ENCODE data around the gene TXNDC16.

DNA sequence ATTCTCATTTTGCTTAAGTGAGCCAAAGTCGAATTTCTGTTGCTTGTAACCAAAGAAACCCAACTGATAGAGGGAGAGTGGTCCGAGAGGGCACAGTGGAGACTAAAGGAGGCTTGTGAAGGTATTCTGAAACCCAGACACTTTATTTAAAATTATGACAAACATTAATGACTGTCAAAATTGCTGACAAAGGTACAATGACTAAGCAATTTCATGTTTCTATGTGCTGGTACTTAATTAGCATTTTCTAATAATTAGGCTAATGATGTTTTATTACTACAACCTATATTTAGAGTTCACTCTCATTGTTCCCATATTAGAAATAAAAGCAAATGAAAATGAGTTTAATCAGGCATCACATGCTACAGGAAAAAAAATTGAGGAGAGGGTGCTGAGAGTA lies 121.8 kb downstream of the TXNDC16 start:
- TF ChIP-seq, protein P1, sequence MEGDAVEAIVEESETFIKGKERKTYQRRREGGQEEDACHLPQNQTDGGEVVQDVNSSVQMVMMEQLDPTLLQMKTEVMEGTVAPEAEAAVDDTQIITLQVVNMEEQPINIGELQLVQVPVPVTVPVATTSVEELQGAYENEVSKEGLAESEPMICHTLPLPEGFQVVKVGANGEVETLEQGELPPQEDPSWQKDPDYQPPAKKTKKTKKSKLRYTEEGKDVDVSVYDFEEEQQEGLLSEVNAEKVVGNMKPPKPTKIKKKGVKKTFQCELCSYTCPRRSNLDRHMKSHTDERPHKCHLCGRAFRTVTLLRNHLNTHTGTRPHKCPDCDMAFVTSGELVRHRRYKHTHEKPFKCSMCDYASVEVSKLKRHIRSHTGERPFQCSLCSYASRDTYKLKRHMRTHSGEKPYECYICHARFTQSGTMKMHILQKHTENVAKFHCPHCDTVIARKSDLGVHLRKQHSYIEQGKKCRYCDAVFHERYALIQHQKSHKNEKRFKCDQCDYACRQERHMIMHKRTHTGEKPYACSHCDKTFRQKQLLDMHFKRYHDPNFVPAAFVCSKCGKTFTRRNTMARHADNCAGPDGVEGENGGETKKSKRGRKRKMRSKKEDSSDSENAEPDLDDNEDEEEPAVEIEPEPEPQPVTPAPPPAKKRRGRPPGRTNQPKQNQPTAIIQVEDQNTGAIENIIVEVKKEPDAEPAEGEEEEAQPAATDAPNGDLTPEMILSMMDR (IDR thresholded peaks at IDR 0.05; ENCODE audit: low read depth, low read length), result no peak
- TF ChIP-seq, protein P2, sequence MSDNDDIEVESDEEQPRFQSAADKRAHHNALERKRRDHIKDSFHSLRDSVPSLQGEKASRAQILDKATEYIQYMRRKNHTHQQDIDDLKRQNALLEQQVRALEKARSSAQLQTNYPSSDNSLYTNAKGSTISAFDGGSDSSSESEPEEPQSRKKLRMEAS (IDR thresholded peaks at IDR 0.05; ENCODE audit: low read depth, low read length), result no peak
- no peak for TF ChIP-seq MYC (IDR thresholded peaks at IDR 0.05; ENCODE audit: low read depth, low read length)
